GM21723 (cell line): Measurements from ENCODE around the gene LDB2.

ENCODE experiments used
- ATAC-seq: cut with Tn5 transposase; IDR thresholded peaks from one replicate; pipeline ENCODE4 v1.9.1; 2021; ENCODE audit warnings: mild to moderate bottlenecking, moderate library complexity; ENCODE audit not compliant: unreplicated experiment

Gene LDB2

DNA sequence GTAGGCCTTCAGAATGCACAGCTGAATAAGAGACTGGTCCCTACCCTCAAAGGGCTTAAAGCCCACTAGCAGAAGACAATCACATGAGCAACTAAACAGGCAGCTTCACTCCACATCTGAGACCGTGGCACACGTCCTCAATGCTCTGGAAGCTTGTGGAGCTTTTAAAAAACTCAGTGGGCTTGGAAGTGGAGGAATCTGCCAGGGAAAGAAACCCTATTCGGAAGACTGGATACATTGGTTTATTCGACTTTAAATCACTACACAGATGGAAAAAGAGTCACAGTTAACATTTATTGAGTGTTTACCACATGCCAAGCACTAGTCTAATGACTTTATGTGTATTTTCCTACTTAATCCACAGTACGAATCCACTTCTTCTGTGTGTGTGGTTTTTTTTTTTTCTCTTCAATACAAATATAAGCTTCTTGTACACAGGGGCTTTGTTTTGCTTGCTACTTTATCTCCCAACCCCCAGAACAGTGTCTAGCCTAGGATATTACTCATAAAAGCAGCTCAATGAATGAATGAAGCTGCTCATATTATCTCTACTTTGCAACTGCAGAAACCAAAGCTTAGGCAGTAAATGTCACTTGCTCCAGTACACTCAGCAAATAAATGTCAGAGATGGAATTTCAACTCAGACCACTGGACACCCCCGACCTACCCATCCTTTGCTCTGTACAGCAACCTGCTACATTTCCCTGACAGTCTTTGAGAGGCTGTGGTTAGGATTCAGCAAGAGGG lies 137.7 kb downstream of the LDB2 start:
- no peak for ATAC-seq

DNA sequence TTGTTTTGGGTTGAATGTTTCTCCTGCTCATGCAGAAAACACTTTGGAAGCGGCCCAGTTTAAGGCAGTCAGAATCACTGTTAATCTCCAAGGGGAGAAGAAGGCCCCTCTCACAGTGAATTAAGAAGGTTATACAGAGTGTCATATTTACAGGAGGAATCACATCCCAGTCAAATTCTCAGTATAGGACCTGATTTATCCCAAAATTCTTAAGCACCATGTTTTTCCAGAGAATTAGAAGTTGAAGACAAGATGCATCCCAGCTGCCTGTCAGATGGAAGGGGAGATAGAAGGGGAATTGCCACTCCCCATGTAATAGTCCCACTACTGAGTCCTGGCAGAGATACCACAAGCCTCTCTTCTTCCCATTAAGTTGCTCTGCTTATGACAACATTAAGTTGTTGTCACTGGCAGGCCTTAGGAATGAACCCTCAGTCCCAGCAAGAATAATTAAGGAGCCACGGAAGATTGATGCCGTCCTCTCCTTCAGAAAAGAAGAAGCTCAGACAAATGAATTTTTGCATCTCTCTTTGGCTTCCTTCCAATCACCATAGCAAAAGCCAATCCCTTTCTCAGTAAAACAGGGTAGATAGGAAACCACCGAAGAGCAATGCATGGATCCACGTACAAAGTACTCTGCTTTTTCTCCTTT lies 138.4 kb downstream of the LDB2 start:
- no peak for ATAC-seq

DNA sequence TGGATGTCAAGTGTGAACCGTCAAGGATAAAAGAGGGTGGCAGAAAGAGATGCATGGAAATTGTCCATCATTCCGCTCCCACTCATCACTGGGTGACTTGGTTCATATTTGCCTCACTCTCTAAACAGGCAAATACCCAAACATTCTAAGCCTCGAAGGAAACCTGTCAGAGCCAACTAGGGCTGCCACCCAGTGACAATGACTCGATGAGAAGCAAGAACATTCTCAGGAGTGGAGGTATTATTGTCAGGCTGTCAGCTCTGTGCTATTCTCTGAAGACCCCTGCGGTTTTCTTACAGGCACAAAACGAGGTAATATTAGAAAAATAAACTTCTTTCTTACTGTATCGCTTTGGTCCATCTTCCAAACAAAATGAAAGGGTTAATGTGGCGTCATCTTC lies 139.6 kb downstream of the LDB2 start:
- ATAC-seq: no peak

DNA sequence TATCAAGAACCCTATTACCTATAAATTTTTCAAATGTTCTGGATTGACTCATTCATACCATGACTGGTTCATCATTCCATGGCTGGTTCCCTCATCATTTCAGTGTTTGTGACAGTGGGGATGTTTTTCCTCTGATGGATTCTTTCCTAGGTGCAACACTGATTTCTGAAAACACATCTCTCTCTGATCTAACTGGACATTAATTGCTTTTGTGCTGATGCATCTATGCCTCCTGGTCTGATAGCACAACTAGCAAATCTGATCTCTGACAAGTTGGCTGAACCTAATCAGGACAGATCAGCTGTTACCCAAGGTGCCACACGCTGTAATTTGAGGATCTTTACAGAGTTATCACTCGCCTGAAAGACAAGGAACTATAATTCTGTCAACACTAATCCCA lies 140.2 kb downstream of the LDB2 start:
- ATAC-seq: no peak

DNA sequence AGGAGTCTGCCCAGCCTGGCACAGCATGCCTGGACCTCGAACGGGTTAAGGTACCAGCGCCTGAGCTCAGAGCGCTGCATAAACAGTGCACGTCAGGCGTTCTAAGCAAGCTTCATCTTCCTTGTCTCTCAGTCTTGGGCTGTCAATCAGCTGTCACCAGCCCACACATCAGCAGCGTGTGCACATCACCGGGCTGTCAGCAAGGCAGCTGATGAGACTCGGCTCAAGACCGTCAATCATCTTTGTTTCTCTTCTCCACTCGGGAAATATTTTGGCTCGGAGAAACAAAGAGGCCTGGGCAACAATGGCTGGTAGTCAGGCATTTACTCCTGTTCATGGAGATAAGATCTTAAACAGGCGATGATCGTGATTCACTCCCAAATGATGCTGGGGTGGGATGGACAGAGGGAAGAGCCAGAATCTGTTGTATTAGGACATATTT lies 141.3 kb downstream of the LDB2 start:
- ATAC-seq: no peak

DNA sequence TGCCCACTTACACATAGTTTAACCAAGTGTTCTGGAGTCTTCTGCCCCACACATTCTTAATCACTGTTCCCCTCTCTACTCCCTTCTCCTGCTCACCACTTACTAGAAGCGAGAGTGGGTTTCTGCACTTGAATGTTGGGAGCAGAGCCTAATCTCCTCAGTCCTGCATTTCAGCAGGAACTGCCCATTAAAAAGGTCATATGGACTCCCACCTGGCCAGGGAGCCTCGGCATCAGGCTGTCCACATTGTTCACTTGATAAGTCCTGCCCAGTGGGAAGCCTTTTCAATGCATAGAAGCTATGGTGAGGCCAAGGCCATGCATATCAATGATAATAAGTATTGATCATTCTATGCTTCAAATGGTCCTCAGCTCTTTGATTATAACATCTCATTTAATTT lies 144.3 kb downstream of the LDB2 start:
- ATAC-seq: no peak

DNA sequence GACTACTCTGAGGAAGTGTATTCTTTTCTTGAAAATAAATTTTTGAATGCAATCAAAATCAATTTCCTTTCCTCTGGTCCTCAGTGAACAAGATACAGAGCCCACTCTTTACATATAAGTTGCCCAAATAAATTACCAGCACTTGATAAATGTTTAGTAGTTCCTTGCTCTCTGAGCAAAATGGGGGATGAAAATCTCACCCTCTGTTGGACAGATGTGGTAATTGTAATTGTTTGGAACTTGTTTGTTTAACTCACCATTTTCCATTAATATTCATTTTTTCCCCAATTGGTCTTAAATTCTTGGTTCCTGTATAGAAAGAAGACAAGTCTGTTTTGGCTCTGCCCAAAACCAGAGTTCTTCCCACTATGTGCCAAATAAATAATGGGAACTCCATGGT lies 146.3 kb downstream of the LDB2 start:
- no peak for ATAC-seq

DNA sequence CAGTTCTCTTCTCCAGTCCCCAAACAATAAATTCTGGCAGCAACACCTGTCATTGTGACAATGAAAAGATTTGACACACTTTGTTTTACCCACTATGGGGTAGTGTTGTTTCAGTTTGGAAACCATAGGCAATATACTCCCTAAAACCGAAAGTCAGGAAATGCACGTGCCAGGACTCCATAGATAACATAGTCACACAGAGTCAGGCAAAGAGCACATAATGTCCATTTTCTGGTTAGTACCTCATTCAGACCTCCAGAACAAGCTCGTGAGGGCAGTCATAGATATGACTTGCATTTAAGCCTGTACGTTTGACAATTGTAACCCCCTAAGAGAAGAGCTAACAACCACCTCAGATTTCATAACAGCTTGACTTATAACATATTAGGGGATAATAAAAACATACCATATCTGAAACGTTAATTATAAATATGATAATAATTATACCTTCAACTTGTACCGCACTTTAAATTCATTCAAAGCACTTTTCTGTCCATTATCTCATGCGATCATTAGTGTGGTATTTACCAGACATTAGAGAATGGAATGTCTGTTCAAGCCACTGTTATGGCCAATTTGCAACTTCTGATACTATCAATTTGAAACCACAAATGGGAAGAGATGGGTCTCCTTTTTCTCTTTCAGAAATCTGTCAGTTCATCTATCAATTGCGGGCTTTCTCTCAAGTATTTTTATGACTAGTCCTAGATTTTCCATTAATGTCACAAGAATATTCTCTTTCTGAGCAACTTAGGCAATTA lies 147.4 kb downstream of the LDB2 start:
- no peak for ATAC-seq

DNA sequence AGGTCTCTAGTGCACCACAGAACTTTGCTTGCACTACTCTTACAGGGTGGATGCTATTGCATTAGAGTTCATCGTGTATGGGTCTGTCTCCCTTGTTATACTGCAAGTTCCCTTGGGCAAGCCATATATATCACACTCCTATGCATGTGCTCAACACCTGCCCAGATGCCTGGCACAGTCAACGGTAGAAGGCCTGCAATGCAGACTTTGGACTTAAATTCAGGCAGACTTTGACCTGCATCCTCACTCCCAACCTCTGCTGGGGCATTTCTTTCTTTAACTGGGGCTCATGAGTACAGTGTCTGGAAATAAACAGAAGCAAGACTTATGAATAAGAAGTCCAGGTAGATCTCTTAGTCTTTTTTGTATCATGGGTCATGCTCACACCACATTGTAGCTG lies 148.2 kb downstream of the LDB2 start:
- no peak for ATAC-seq

DNA sequence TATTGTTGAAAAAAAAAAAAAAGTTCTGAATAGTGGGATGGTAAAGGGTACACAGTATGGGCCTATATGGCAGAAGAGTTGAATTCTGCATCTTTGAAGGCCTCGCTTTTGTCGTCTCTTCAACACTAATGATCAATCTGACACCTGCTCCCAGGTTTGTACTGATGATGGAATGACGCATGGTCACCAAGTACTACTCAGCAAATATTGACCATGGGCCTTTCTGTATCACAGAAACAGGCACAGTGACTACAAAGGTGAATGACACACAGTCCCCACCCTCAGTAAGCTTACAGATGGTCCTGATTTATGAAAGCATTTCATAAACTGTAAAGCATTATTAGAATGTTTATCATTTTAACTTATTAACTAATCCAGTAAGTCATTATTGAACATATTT lies 152.6 kb downstream of the LDB2 start:
- ATAC-seq: no peak

DNA sequence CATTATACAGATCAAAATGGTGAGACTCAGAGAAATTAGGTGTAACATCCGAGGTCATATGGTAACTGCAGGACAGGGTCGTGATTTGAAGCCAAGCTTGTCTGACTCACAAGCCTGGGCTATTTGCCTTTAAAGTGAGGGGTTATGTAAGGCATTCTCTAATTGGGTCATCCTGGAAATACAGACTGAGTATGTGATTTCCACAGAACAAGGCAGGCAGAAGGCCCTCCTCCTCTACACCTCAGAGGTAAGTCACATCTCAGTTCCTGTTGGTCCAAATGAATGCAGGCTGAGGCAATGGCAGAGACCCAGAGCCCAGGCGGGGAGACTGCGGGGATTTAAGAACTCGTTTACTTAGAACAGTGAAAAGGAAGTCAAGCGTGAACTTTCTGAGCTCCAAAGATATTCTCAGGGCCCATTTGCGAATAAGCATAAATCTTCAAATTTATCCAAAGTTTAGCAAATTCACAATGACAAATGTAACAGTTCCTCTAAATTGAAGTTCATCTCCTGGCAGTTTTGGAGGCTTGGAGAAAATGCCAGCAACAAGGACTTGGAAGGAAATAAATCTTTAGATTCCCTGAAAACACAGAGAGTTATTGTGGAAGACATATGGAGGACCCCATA lies 153.3 kb downstream of the LDB2 start:
- ATAC-seq: no peak

DNA sequence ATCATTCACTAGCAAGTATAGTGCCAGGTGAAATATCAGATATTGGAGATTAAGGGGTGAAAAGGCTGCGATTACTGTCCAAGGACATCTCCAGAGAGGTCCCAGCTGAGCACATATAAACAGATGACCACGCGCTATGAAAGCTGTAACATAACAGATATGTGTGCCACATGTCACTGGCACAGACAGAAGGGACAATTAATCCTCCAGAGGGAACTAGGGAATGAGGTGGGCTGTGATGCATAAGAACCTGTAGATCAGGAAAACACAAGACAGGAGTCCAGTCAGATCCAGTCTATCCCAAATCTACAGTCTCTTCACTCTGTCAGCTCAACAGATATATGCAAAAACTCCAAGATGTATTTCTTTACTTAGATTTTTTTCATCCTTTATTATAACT lies 157.2 kb downstream of the LDB2 start:
- ATAC-seq: no peak

DNA sequence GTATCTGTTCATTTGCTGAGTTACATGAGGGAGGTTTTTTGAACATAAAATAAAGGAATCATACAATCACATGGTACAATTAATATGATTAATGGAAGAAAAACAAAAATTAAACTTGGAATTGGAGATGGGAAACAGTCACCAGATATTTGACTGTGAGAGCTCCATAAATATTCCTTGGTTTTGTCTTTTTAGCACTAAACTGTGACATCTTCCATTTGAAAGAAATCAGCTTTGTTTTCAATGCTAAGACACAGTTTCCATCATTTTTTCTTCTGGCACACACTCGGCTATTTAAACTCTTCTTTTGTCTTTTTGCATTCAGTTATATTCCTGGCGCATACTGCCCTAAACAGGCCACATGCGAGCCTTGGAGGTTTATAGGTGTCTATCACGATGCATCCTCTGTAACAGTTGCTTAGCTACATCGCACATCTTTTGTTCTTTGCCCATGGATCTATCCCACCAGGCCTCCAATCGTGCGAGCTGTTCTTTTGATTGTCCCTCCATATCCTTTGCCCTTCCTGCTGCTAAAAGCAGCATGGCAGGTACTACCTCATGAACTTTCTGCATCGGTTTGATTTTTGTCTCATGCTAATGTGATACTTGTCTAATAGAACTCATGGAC lies 158.3 kb downstream of the LDB2 start:
- no peak for ATAC-seq

DNA sequence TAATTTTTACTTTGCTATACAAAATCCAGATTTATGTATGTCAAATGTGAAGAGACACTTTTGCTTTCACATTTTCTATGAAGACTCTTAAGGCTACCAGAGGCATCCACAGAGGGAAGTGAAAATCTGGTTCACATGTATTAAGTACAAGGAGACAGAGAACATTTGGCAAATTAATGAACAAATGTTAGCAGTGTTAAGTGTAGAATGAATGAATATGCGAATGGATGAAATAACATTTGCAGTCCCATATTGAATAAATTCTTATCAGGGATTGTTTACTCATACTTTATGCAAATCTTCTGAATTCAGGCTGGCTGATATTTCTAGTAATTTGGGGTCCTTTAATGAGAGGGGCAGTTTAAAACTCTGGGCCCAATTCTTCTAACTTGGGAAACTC lies 159.9 kb downstream of the LDB2 start:
- ATAC-seq: no peak

DNA sequence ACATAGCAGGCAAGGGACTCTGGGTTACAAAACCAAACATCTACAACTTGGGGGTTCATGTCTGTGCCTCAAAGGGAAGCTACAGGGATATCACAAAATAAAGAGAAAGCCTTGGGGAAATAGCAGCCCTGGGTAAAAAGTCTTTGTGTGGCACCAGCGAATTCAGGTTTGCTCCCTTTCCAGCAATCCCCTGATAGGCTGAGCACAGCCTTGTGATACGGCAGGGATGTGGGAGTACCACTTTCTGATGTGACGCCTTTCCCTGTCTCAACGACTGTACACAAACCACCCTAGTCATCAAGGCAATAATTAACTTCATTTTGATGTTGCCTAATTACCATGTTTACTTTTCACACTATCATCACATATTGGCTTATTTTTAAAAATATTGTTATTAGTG lies 164.9 kb downstream of the LDB2 start:
- ATAC-seq: no peak

DNA sequence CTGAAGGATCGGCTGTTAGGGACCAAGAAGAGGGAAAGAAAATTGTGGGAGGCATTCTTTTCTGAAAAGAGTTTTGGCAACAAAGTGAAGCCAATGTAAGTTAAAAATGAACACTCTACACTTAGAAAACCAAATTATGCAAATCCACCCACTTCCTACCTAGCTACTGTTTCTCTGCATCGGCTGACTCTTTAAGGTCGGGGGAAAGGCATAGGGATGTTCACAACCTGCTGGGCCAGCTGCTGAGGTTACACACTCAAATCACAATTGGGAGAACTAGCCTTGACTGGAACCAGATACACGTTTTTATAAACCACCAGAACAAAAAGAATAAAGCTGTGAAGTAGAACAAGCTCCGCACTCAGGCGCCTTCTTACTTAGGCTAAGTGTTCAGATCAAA lies 165.7 kb downstream of the LDB2 start:
- ATAC-seq: no peak

DNA sequence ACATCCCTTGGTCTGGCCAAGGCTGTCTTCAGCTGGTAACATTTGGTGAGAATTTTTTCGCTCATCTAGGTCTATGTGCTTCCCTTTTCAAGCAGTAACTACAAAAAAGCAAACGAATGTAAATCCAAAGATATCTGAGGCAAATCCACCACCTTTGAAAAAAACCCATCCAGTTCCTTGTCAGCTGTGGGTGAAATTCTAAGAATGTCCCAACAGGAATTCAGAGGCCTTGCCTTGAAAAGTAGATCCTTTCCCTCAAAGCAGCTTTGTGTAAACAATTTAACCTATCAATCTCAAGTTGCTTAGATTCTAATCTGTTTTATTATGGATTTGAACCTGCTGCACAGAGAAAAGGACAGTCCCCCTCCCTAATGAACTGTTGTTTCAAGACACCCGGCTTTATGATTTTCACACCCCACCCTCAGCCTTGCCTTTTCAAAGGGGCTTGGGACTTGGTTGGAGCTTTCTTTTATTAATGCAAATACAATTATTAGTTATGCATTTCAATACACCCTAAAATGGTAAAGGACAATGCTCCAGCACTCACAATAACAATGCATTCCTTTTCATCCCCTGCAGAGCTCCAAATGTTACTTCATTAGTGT lies 166.6 kb downstream of the LDB2 start:
- ATAC-seq: no peak

DNA sequence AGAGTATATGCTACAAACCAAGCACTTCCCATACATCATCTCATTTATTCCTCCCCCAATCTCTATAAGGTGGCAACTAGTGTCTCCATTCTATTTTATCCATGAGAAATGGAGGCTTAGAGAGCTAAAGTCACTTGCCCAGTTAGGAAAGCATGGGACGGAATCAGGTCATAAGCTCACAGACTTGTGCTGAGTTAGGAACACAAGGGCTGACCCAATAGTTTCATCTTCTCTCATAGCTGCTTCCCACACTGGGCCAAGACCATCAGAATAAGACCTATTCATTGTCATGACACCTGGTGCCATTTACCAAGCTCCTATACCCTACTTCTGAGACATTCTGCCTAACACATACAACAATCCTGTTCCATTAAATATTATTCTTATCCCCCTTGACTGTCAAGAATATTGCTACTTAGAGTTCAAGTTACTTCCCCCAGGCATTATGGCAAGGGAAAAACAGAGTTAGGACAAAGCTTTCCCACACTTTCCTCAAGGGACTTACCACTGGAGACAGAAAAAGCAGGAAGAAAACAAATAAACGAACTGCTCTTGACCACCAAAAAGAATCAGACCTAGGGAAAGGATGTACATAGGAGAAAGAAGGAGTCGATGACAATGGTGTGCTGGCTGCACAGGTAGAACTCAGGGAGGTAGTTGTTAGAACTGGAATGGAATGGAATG lies 167.8 kb downstream of the LDB2 start:
- no peak for ATAC-seq

DNA sequence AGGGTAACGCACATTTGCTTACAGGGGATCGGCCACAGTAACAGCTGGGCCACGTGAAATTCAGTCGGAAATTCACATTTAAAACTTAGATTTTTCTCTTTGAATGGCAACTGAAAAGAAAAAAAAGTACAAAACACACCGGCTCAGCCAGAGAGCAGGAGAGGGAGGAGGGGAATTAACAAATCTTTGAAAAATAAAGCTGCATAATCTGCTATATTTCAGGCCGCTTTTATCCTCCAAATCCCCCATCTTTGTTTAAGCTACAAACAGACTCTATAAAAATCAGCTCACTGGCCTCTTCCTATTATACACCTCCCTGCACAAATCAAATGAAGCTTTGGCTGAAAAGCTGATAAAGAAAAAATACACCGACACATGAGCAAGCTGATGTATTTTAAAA lies 169.1 kb downstream of the LDB2 start:
- no peak for ATAC-seq

DNA sequence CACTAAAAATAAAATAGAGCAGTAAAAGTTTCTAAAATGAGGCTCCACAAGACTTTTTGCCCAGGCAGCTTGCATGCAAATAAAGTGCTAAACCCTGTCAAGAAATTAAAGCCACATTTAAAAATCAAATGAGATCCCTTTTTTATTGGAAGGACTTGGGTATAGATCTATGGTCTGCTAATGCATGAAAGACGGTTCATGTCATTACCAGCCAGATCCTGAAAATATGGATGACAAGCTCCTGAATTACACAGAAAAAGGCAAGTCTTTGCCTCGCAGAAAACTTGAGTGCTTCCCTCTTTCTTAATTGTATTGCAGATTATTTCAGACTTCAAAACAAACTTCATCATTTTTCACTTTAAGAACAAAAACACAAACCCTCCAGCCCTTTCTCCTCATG lies 169.6 kb downstream of the LDB2 start:
- no peak for ATAC-seq
